Adrenal gland (tissue), 5 donors: ENCODE data around the gene RNF40.

Experiments used
- POLR2A ChIP-seq, 2 donors: fragments of 450-650 bp; IDR thresholded peaks; one replicate each; pipeline ENCODE4 v1.6.1; 2017; ENCODE audit warnings: antibody characterized with exemption in 2 of 2, mild to moderate bottlenecking in 2 of 2, moderate library complexity in 1 of 2
- TF ChIP-seq, protein P1 (sequence below), 6 experiments: fragments of 450-650 bp in 4 of 6; fragments of 200-600 bp in 2 of 6; sonication (generic) in 1 of 6; IDR thresholded peaks; 1 replicate in 5 of 6; 2 replicates in 1 of 6; pipeline versions ENCODE4 v1.5.1 to v1.8.0; 2016 to 2021; ENCODE audit warnings: antibody characterized with exemption in 6 of 6, mild to moderate bottlenecking in 2 of 6, moderate library complexity in 1 of 6
- donor health status: DM: no; HTN: no; CAD: no.

DNA sequence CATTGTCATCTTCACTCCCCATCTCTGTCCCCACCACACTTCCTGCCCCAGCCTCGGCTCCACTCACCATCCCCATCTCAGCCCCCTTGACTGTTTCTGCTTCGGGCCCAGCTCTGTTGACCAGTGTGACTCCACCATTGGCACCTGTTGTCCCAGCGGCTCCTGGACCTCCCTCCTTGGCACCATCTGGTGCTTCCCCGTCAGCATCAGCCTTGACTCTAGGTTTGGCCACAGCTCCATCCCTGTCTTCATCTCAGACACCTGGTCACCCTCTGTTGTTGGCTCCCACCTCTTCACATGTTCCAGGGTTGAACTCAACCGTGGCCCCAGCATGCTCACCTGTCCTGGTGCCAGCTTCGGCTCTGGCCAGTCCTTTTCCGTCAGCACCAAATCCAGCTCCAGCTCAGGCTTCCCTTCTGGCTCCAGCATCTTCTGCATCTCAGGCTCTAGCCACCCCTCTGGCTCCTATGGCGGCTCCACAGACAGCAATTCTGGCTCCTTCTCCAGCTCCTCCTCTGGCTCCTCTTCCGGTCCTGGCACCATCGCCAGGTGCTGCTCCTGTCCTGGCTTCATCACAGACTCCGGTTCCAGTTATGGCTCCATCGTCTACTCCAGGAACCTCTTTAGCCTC, 38.3 kb upstream of the RNF40 start:
- TF ChIP-seq, protein P1, sequence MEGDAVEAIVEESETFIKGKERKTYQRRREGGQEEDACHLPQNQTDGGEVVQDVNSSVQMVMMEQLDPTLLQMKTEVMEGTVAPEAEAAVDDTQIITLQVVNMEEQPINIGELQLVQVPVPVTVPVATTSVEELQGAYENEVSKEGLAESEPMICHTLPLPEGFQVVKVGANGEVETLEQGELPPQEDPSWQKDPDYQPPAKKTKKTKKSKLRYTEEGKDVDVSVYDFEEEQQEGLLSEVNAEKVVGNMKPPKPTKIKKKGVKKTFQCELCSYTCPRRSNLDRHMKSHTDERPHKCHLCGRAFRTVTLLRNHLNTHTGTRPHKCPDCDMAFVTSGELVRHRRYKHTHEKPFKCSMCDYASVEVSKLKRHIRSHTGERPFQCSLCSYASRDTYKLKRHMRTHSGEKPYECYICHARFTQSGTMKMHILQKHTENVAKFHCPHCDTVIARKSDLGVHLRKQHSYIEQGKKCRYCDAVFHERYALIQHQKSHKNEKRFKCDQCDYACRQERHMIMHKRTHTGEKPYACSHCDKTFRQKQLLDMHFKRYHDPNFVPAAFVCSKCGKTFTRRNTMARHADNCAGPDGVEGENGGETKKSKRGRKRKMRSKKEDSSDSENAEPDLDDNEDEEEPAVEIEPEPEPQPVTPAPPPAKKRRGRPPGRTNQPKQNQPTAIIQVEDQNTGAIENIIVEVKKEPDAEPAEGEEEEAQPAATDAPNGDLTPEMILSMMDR (IDR thresholded peaks at IDR 0.05): no peak
- TF ChIP-seq POLR2A (IDR thresholded peaks at IDR 0.05): no peak
